Left renal pelvis (tissue), 4 donors: ENCODE data around the gene ZMIZ2. TPM values are rescaled to one million over a fixed set of nuclear protein-coding genes. Genes with fewer than 3 reads are reported as not detected.
A peak's percentile ranks its signal among the peaks of the same experiment; 100 is the strongest.
"Not testable (repeated sequence)": the region's sequence is repeated elsewhere in the genome, so short reads cannot be mapped to it uniquely, and the experiment has no call there.

Experiments used
- DNase-seq, 4 donors: peaks; one replicate each; pipeline ENCODE4 v3.0.0-alpha.2; 2013; ENCODE audit warnings: low read depth in 4 of 4, low spot score in 3 of 4
- polyA plus RNA-seq, 4 donors: library from polyadenylated mRNA; unstranded; fragments of 120-200 nt; gene quantifications; one replicate each; pipeline ENCODE4 v1.2.1, GENCODE V29; 2013; ENCODE audit not compliant: insufficient read length in 4 of 4

ZMIZ2 gene, protein sequence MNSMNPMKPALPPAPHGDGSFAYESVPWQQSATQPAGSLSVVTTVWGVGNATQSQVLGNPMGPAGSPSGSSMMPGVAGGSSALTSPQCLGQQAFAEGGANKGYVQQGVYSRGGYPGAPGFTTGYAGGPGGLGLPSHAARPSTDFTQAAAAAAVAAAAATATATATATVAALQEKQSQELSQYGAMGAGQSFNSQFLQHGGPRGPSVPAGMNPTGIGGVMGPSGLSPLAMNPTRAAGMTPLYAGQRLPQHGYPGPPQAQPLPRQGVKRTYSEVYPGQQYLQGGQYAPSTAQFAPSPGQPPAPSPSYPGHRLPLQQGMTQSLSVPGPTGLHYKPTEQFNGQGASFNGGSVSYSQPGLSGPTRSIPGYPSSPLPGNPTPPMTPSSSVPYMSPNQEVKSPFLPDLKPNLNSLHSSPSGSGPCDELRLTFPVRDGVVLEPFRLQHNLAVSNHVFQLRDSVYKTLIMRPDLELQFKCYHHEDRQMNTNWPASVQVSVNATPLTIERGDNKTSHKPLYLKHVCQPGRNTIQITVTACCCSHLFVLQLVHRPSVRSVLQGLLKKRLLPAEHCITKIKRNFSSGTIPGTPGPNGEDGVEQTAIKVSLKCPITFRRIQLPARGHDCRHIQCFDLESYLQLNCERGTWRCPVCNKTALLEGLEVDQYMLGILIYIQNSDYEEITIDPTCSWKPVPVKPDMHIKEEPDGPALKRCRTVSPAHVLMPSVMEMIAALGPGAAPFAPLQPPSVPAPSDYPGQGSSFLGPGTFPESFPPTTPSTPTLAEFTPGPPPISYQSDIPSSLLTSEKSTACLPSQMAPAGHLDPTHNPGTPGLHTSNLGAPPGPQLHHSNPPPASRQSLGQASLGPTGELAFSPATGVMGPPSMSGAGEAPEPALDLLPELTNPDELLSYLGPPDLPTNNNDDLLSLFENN
- polyA plus RNA-seq = 100 to 1,000 TPM in 1 of 4 donors, 10 to 100 TPM in 3; 47.2 to 101 (median 58.3) TPM

- DNase-seq = peak; percentile 54 to 81 (median 78)
Measured at GRCh38 chr7:44748045-44748947, at the start of gene ZMIZ2. ZMIZ2 (plus strand) TSS chr7:44748847; CDS start chr7:44756250, 7,403 bp downstream.

- DNase-seq = not testable (repeated sequence)
Measured at GRCh38 chr7:44699598-44699997, 49.0 kb upstream of the ZMIZ2 start.

DNA sequence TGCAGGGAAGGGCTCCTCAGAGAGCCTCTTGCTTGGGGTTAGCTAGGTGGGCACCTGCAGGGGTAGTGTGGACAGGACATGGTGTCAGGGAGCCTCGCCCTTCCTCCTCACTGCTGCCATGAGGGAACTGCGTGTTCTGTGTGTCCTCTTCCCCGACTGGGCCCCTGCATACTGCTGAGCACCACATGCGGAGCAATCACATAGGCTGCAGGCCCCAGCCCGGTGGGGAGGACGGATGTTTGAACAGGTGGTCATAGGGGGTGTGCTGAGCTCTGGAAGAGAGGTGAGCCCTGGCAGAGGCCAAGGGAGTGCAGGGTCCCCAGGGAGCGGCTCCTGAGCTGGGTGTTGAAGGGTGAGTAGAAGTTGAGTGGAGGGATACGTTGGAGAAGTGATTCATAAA, 48.3 kb upstream of the ZMIZ2 start:
- no peak for DNase-seq

DNA sequence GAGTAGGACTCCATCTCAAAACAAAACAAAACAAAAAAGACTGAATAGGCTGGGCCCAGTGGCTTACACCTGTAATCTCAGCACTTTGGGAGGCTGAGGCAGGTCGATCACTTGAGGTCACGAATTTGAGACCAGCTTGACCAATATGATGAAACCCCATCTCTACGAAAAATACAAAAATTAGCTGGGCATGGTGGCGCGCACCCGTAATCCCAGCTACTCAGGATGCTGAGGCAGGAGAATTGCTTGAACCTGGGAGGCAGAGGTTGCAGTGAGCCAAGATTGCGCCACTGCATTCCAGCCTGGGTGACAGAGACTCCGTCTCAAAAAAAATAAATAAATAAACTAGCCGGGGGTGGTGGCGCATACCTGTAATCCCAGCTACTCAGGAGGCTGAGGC, 45.3 kb upstream of the ZMIZ2 start:
- DNase-seq = not testable (repeated sequence)

DNA sequence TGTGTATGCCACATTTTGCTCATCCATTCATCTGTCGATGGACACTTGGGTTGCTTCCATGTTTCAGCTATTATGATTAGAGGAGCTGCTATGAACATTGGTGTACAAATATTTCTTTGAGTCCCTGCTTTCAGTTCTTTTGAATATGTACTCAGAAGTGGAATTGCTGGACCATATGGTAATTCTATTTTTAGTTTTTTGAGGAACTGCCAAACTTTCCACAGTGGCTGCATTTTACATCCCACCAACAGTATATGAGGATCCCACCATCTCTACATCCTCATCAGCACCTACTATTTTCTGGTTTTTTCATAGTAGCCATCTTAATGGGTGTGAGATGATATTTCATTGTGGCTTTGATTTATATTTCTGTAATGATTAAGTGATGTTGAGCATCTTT, 44.7 kb upstream of the ZMIZ2 start:
- DNase-seq = no peak

DNA sequence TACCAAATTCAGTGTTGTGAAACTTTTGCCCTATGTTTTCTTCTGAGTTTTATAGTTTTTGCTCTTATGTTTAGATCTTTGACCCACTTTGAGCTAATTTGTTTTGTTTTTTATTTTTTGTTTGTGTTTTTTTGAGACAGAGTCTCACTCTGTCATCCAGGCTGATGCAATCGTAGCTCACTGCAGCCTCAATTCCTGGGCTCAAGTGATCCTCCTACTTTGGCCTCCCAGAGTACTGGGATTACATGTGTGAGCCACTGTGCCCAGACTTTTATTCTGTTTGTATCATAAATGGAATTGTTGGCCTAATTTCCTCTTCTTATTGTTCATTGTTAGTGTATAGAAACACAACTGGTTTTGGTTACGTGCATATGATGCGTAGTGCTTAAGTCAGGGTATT, 43.2 kb upstream of the ZMIZ2 start:
- no peak for DNase-seq

DNA sequence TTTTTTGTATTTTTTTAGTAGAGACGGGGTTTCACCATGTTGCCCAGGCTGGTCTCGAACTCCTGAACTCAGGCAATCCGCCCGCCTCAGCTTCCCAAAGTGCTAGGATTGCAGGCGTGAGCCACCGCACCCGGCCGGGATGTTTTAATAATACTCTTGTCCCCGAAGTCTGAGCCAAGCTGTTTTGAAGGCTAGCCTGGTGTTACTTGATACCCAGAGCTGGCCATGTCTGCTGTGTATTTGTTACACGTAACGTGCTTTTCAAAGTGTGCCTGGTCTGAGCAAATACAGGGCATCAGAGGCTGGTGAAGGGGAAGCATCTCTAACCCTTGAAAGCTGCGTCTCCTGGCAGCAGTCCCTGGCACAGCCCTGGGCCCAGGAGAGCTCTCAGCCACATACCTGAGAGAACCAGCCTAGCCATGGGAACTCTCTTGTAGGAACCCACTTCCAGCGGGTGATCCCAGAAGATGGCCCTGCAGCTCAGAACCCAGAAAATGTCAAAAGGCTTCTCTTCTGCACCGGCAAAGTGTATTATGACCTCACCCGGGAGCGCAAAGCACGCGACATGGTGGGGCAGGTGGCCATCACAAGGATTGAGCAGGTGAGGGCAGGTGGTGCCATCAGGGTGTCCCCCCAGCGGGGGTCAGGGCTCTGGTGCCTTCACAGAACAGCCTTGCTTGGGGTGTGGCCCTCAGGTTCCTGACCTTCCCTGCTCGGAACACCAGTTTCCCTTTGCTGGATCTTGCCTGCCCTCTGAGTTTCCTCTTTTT, 41.7 kb upstream of the ZMIZ2 start:
- no peak for DNase-seq

GRCh38 chr7:44707558-44708230, 41.0 kb upstream of the ZMIZ2 start:
- no peak for DNase-seq

GRCh38 chr7:44709011-44709915, 39.4 kb upstream of the ZMIZ2 start:
- no peak for DNase-seq

GRCh38 chr7:44709945-44710596, 38.6 kb upstream of the ZMIZ2 start:
- DNase-seq = no peak

- no peak for DNase-seq
Measured at GRCh38 chr7:44711528-44711927, 37.1 kb upstream of the ZMIZ2 start.

- no peak for DNase-seq
Measured at GRCh38 chr7:44712012-44712411, 36.6 kb upstream of the ZMIZ2 start.

GRCh38 chr7:44713141-44713540, 35.5 kb upstream of the ZMIZ2 start:
- DNase-seq = no peak

GRCh38 chr7:44713680-44714335, 34.8 kb upstream of the ZMIZ2 start:
- no peak for DNase-seq

- no peak for DNase-seq
Measured at GRCh38 chr7:44716205-44716604, 32.4 kb upstream of the ZMIZ2 start.

DNA sequence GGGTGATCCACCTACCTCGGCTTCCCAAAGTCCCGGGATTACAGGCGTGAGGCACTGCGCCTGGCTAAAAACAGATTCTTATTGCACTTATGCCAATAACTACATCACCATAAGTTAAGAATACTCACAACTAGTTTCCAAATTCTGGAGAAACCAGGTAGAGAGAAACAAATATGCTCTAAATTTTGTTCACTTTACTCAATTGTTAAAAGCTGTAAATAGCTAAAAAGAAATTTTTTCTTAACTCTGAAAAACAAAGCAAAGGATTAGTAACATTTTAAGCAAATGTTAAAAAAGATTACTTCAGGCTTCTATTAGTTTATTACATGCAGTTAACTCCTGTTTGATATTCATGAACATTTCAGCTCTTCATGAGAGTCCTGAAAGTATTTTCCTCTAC, 28.3 kb upstream of the ZMIZ2 start:
- no peak for DNase-seq

DNA sequence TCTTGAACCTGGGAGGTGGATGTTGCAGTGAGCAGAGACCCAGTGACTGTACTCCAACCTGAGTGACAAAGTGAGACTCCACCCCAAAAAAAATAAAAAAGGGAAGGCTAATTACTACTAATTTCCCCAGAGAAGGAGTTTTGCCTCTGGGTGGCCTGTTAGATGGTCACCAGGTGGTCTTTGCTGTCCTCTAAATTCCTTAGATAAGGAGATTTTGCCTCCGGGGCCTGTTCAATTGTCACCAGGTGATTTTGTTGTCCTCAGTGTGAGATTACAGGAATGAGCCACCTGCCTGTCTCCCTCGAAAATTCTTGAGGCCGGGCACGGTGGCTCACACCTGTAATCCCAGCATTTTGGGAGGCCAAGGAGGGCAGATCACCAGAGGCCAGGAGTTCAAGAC, 24.4 kb upstream of the ZMIZ2 start:
- no peak for DNase-seq
